Activated T-helper 2 cell treated with anti-CD3 and anti-CD28 coated beads, Interferon-gamma antibody, Interleukin-2, Interleukin-4, amounts not matched to agents 10 μg/mL and 5 μg/mL and 100 μg/mL, durations not matched to agents 14 hours and 24 hours and 36 hours (primary cell): ENCODE results near the gene CCDC157. TPM values are rescaled to one million over a fixed set of nuclear protein-coding genes. Genes with fewer than 3 reads are reported as not detected.

ENCODE experiments used
- DNase-seq: peaks from one replicate; pipeline ENCODE4 v3.0.0; 2021; ENCODE audit warnings: low spot score
- H3K27ac Mint-ChIP-seq: one replicate; pipeline ENCODE4 v1.8.0; 2021; ENCODE audit warnings: mixed read lengths
- H3K27me3 Mint-ChIP-seq: one replicate; pipeline ENCODE4 v1.8.0; 2021; ENCODE audit warnings: low read depth, mixed read lengths
- H3K36me3 Mint-ChIP-seq: one replicate; pipeline ENCODE4 v1.8.0; 2021; ENCODE audit warnings: low read depth, mixed read lengths
- H3K4me1 Mint-ChIP-seq: one replicate; pipeline ENCODE4 v1.8.0; 2021; ENCODE audit warnings: low read depth, mixed read lengths
- H3K4me3 Mint-ChIP-seq: one replicate; pipeline ENCODE4 v1.8.0; 2021; ENCODE audit warnings: low read depth, mild to moderate bottlenecking, moderate library complexity, mixed read lengths
- H3K9me3 Mint-ChIP-seq: one replicate; pipeline ENCODE4 v1.8.0; 2021; ENCODE audit warnings: mixed read lengths
- intact Hi-C: fragments of 100-400 bp; cut with micrococcal nuclease; formaldehyde crosslinking; loops from one replicate; pipeline ENCODE4 v1.15.1; 2023
- total RNA-seq: library from RNA; stranded (reverse); gene quantifications from 2 replicates; pipeline ENCODE4 v1.2.3, GENCODE V29; 2022

Gene CCDC157
- total RNA-seq = 3.2 and 4.3 TPM in 2 replicates

- H3K27me3 Mint-ChIP-seq = peaks cover 2% of the 10 kb centered on the region
- H3K4me1 Mint-ChIP-seq = peaks cover 34% of the 10 kb centered on the region
- H3K4me3 Mint-ChIP-seq = peak within 1 kb of the TSS; percentile 91
- intact Hi-C loops = loop anchor here (1.0 to 5.0 kb wide), 4 partner anchors 30 to 70 kb away; partner anchors contain the start of genes CASTOR1 and TBC1D10A
- H3K9me3 Mint-ChIP-seq = no peaks in the 10 kb centered on the region
- peak within 1 kb of the TSS; percentile 89 for H3K27ac Mint-ChIP-seq
- peak; percentile 86 for DNase-seq
- peaks cover 44% of the 10 kb centered on the region for H3K36me3 Mint-ChIP-seq
Observed at GRCh38 chr22:30356449-30357235, at the start of gene CCDC157, which contains the start of gene SF3A1. TSS of gene CCDC157 (plus strand) at chr22:30357007. CDS start at chr22:30366001, 8,994 bp downstream. TSS of gene SF3A1 (minus strand) at chr22:30356894. CDS start at chr22:30356792, 102 bp downstream.

- Mint-ChIP-seq H3K4me1 (peaks cover 95% of the 10 kb centered on the region), H3K27ac (peak overlapping the region; percentile 87), H3K9me3 (no peaks in the 10 kb centered on the region), H3K36me3 (peaks cover 35% of the 10 kb centered on the region), H3K4me3 (peak overlapping the region; percentile 70), H3K27me3 (no peaks in the 10 kb centered on the region)
- intact Hi-C loops = loop anchor here (5.0 kb wide), 2 partner anchors 50 to 115 kb away; partner anchors contain the start of genes CCDC157 and SF3A1
- DNase-seq = no peak
Observed at GRCh38 chr22:30307041-30307574, 49.7 kb upstream of the CCDC157 start.

- intact Hi-C loops = loop anchor here (5.0 kb wide), 2 partner anchors 49 to 114 kb away; partner anchors contain the start of genes CCDC157 and SF3A1
- no peaks in the 10 kb centered on the region for H3K9me3 Mint-ChIP-seq
- DNase-seq = no peak
- peaks cover 37% of the 10 kb centered on the region for H3K36me3 Mint-ChIP-seq
- H3K27me3 Mint-ChIP-seq = no peaks in the 10 kb centered on the region
- peaks cover 95% of the 10 kb centered on the region for H3K4me1 Mint-ChIP-seq
- peak overlapping the region; percentile 30 for H3K4me3 Mint-ChIP-seq
- peak overlapping the region; percentile 80 for H3K27ac Mint-ChIP-seq
Observed at GRCh38 chr22:30308093-30308492, 48.7 kb upstream of the CCDC157 start.

- Mint-ChIP-seq H3K4me1 (peaks cover 92% of the 10 kb centered on the region), H3K9me3 (no peaks in the 10 kb centered on the region), H3K27ac (peak overlapping the region; percentile 80), H3K4me3 (peak overlapping the region; percentile 30), H3K27me3 (no peaks in the 10 kb centered on the region), H3K36me3 (peaks cover 31% of the 10 kb centered on the region)
- no peak for DNase-seq
- intact Hi-C loops = loop anchor here (5.0 kb wide), 2 partner anchors 49 to 114 kb away; partner anchors contain the start of genes CCDC157 and SF3A1
Observed at GRCh38 chr22:30308518-30309230, 48.1 kb upstream of the CCDC157 start.

- peaks cover 34% of the 10 kb centered on the region for H3K36me3 Mint-ChIP-seq
- DNase-seq = no peak
- no peaks in the 10 kb centered on the region for H3K9me3 Mint-ChIP-seq
- H3K4me3 Mint-ChIP-seq = peak overlapping the region; percentile 47
- peak overlapping the region; percentile 85 for H3K27ac Mint-ChIP-seq
- no peaks in the 10 kb centered on the region for H3K27me3 Mint-ChIP-seq
- peaks cover 92% of the 10 kb centered on the region for H3K4me1 Mint-ChIP-seq
- intact Hi-C loops = loop anchor here (5.0 to 10.0 kb wide), 3 partner anchors 45 to 112 kb away; partner anchors contain the start of genes CCDC157, OSM and SF3A1
Observed at GRCh38 chr22:30309951-30310741, 46.7 kb upstream of the CCDC157 start.

- H3K9me3 Mint-ChIP-seq = no peaks in the 10 kb centered on the region
- H3K36me3 Mint-ChIP-seq = peaks cover 42% of the 10 kb centered on the region
- peak overlapping the region; percentile 85 for H3K27ac Mint-ChIP-seq
- intact Hi-C loops = loop anchor here (10.0 kb wide), 1 partner anchor 46 kb away; the partner anchor contains the start of gene OSM
- no peak for DNase-seq
- peaks cover 92% of the 10 kb centered on the region for H3K4me1 Mint-ChIP-seq
- H3K4me3 Mint-ChIP-seq = no peak overlapping the region
- no peaks in the 10 kb centered on the region for H3K27me3 Mint-ChIP-seq
Observed at GRCh38 chr22:30310881-30311771, 45.7 kb upstream of the CCDC157 start.

GRCh38 chr22:30312053-30312452 lies 44.8 kb upstream of the CCDC157 start:
- Mint-ChIP-seq H3K27ac (peak overlapping the region; percentile 78), H3K4me3 (no peak overlapping the region), H3K27me3 (no peaks in the 10 kb centered on the region), H3K4me1 (peaks cover 87% of the 10 kb centered on the region), H3K36me3 (peaks cover 44% of the 10 kb centered on the region), H3K9me3 (no peaks in the 10 kb centered on the region)
- no peak for DNase-seq
- intact Hi-C loops = loop anchor here (10.0 kb wide), 1 partner anchor 47 kb away; the partner anchor contains the start of gene OSM

- DNase-seq = no peak
- H3K9me3 Mint-ChIP-seq = no peaks in the 10 kb centered on the region
- H3K4me1 Mint-ChIP-seq = peaks cover 87% of the 10 kb centered on the region
- peak overlapping the region; percentile 75 for H3K27ac Mint-ChIP-seq
- peaks cover 45% of the 10 kb centered on the region for H3K36me3 Mint-ChIP-seq
- intact Hi-C loops = loop anchor here (10.0 kb wide), 1 partner anchor 49 kb away; the partner anchor contains the start of gene OSM
- H3K27me3 Mint-ChIP-seq = no peaks in the 10 kb centered on the region
- no peak overlapping the region for H3K4me3 Mint-ChIP-seq
Observed at GRCh38 chr22:30313527-30314363, 43.1 kb upstream of the CCDC157 start.

- intact Hi-C loops = loop anchor here (10.0 kb wide), 1 partner anchor 50 kb away; the partner anchor contains the start of gene OSM
- Mint-ChIP-seq H3K9me3 (no peaks in the 10 kb centered on the region), H3K4me3 (no peak overlapping the region), H3K36me3 (peaks cover 54% of the 10 kb centered on the region), H3K27me3 (no peaks in the 10 kb centered on the region), H3K4me1 (peaks cover 90% of the 10 kb centered on the region), H3K27ac (peak overlapping the region; percentile 75)
- no peak for DNase-seq
Observed at GRCh38 chr22:30314915-30315314, 41.9 kb upstream of the CCDC157 start.

- H3K27ac Mint-ChIP-seq = peak overlapping the region; percentile 75
- intact Hi-C loops = loop anchor here (10.0 kb wide), 1 partner anchor 51 kb away; the partner anchor contains the start of gene OSM
- H3K27me3 Mint-ChIP-seq = no peaks in the 10 kb centered on the region
- H3K36me3 Mint-ChIP-seq = peaks cover 59% of the 10 kb centered on the region
- H3K4me3 Mint-ChIP-seq = no peak overlapping the region
- DNase-seq = no peak
- peaks cover 88% of the 10 kb centered on the region for H3K4me1 Mint-ChIP-seq
- no peaks in the 10 kb centered on the region for H3K9me3 Mint-ChIP-seq
Observed at GRCh38 chr22:30315962-30316576, 40.7 kb upstream of the CCDC157 start.
